H4 (cell line): Measurements from ENCODE around the gene KRT33B. TPM values are rescaled to one million over a fixed set of nuclear protein-coding genes. Genes with fewer than 3 reads are reported as not detected.
"Not testable (repeated sequence)": the region's sequence is repeated elsewhere in the genome, so short reads cannot be mapped to it uniquely, and the experiment has no call there.

Experiments used
- DNase-seq: peaks from one replicate; pipeline ENCODE4 v3.0.0-alpha.2; 2015; ENCODE audit warnings: low spot score
- total RNA-seq: library from RNA; depleted of rRNA; stranded (reverse); fragments of >200 nt; shearing (Covaris generic); gene quantifications from 2 replicates; pipeline ENCODE4 v1.2.3, GENCODE V29; 2014

The KRT33B gene
- total RNA-seq, 1 experiment from 2014 or later, result not detected

GRCh38 chr17:41347869-41348760 lies 21.5 kb downstream of the KRT33B start:
- no peak for DNase-seq

DNA sequence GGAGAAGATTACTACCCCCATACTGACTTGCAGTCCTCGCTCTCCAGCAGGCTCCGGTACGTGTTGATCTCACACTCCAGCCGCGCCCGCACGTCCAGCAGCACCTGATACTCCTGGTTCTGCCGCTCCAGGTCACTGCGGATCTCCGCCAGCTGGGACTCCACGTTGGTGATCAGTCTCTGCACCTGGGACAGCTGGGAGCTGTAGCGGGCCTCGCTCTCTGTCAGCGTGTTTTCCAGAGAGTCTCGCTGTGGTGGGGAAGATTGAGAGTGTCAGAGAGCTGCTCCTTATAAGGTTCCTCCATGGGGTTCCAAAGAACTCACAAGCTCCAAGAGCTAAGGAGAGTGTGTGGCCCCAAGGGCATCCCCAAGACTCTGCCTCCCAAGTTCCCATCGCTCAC lies 23.2 kb downstream of the KRT33B start:
- DNase-seq, result not testable (repeated sequence)

DNA sequence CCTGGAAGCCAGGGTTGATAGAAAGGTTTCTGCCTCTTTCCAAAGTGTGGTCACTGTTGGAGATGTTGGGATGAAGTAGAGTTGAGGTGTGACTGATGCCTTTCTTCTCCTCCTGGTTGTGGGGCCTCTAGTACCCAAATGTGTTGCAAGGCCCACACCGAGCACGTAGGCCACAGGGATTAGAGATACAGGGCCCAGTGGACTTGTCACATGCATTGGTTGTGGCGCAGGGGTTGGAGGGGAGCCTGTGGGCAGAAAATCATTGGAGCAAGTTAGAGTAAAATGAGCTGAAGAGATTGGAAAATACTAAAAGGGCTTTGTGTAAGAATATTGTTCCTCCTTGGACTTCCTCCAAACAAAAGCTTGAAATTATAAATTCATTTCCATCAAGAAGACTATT lies 23.6 kb downstream of the KRT33B start:
- no peak for DNase-seq

GRCh38 chr17:41343029-41343428 lies 26.6 kb downstream of the KRT33B start:
- DNase-seq, result no peak

GRCh38 chr17:41340934-41341861 lies 28.4 kb downstream of the KRT33B start:
- no peak for DNase-seq

- DNase-seq, result no peak
These were observed 29.1 kb downstream of the KRT33B start for GRCh38 chr17:41340494-41340893.

DNA sequence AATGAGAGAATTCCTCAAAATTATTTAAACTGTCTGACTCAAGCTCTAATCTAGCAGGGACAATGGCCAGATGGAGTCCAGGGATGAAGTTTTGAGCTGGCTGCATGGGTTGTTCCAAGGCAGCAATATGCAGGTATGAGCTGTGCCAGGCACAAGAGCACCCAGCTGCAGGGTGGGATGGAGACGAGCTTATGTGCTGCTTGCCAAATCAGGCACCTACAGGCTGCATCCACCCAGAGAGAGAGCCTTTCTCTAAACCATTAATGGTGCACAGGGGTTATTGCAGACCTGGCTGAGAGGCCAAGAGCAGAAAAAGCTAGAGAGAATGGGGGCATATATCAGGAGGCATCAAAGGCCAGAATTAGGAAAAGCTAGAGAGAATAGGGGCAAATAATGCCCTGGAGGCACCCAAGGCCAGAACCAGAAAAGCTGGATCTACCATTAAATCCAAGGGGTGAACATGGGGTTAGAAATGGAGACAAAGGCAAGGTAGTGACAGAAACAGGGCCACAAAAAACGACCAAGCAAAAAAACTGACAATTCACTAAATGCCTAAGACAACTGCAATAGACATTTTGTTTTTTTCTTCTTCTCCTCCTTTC lies 29.9 kb downstream of the KRT33B start:
- no peak for DNase-seq

DNA sequence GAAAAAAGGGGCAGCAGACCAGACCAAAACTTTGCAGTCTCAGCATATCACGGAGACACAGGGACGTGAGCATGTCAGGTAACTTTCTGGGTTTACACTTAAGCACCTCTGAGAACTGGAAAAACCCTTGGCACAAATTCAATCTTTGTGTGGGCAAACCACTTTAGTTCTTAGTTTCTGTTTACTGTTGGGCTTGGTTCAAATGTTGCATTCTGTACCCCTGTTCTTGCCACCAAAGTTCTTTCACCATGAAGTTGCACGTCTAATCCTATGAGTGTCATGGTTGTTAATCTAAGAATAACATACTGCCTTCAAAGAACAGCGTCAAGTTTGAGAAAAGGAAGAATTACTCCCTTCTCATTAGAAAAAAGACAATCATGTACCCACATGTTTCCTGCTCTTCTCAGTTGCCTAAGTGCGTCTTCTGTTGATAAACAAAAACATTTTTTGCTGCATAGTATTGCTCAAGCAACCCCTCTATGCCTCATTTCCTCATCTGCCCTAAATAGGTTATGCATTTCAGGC lies 30.6 kb downstream of the KRT33B start:
- peak; percentile 16 for DNase-seq

GRCh38 chr17:41335747-41336146 lies 33.9 kb downstream of the KRT33B start:
- DNase-seq, result no peak

DNA sequence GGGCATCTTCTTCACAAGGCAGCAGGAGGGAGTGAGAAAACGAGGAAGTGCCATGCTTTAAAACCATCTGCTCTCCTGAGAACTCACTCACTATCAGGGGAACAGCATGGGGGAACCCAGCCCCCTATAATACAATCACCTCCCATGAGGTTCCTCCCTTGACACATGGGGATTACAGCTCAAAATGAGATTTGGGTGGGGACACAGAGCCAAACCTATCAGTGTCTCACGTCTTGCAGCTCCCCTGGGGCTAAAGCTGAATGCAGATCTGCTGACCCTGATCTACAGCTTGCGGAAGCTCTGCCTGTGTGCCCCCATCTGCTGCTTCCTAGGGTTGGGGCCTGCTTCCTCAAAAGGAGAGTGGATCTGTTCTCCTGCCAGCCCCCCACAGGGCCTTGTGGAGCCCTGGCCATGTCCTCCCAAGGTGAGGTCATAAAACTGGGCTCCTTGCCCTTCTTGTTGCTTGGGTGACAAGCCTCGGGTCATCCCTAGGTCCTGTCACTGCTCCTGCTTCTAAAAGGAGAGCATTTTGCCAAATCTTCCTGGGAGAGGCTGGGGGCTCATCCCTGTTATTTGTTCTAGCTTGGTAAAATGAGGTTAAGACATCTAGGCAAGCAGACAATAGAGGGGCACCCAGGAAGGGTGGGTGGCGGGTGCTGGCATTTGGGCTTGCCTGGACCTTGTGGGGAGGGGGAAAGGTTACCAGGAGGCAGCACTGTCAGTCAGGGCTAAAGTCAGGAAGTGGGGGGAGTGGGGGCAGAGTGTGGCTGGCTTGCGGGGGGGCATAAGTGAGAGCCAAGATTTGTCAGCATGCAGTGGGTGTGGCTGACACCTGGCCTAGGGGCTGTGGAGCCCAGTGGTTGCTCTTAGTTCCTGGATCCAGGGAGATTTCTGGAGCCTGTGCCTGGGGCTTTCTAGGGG lies 35.0 kb downstream of the KRT33B start:
- no peak for DNase-seq

DNA sequence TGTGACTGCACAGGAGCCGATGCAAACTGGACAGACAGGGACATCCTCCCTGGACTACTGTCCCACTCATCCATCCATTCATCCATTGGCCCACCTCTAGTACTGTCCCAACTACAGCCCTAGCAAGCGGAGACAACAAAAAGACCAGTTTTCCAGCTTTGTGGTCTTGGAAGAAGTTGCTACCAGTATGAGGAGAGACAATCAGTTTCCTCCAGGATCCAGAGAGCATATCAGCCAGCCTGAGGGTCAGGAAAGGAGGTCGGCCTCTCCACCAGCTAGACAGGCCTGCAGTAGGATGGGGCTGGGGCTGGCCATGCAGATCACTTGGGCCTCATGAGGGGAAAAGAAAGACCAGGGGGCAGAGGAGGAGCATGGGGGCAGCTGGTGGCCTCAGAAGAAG lies 35.8 kb downstream of the KRT33B start:
- DNase-seq, result no peak

- DNase-seq, result no peak
These were observed 36.5 kb downstream of the KRT33B start for GRCh38 chr17:41333098-41333497.

- no peak for DNase-seq
These were observed 37.4 kb downstream of the KRT33B start for GRCh38 chr17:41332239-41332638.

GRCh38 chr17:41331606-41332005 lies 38.0 kb downstream of the KRT33B start:
- DNase-seq, result no peak

DNA sequence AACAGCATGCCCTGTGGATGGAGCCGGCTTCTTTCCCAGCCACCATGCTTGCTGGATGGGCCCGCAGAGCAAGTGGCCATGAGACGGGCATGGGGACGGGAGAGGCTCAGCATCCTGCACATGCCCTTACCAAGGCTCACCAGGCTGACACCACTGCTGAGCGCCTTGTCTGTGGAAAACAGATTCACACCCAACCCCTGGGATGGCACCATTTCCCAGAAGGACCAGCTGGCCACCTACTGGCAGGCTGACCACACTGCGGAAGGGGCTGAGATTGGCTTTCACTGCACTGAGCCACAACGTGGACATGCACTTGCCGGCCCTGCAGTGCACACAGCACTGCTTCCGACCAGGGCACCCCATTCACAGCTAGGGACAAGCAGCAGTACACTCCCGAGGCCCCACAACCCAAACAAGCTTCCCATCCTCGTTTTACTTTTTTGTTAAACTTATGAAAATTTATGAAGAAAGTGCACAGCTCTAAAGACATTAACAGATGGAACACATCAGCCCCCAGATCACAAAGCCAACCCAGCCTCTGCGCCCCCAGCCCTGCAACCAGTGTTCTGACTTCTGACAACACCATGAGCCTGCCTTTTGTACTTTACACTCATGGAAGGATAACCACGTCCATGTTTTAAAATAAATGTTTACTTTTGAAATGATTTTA lies 40.2 kb downstream of the KRT33B start:
- DNase-seq, result peak; percentile 48

DNA sequence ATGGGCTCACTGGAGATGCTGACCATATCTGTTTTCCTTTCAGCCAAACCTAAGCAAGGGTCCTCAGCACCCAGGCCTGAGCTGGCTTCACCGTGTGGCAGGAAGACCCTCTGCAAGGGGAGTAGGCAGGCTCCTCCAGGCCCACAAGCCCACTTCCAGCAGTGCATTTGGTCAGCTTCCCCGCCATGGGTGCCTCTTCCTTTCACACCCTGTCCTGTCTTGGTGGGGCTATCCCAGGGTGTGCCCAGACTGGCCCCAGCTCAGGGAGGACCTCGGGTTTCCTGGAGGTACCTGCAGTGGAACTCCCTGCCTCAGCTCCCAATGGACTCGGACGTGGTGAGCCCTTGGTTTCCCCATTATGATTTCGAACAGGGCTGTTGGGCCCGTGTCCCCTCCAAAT lies 41.4 kb downstream of the KRT33B start:
- DNase-seq, result no peak

DNA sequence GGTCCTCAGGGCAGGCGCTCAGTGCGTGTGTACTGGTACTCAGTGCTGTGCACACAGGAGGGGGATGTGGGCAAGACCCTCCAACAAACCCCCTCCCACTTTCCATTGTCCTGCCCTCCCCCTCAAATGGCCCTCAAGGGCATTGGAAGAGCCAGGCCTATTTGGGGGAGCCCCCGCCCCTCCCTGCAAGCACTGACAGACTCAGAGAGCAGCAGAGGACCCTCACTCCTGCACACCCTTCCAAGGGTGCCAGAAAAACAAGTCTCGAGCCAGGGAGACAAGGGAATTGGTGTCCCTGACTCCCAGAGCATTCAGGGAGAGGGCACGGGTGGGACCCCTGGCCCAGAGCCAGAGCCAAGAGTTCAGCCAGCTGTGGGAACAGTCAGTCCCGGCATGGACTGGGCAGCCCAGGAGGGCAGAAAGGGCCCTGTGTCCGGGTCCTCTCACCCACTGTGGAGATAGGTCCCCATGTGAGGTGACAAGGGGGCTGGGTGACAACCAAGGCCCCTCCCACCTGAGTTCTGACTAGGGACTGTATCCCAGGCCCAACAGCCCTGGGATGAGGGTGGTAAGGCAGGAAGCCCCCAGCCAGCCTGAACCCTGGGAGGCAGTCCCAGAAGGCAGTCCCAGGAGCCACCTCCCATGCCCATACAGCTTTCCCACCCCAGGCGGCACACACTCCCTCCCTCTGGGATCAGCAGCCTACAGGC lies 42.0 kb downstream of the KRT33B start:
- DNase-seq, result no peak

- DNase-seq, result no peak
These were observed 43.2 kb downstream of the KRT33B start for GRCh38 chr17:41326173-41327145.
